ENCODE data around the gene PSMB5. TPM values are rescaled to one million over a fixed set of nuclear protein-coding genes. Genes with fewer than 3 reads are reported as not detected.

The PSMB5 gene
- total RNA-seq: 351 and 468 TPM in 2 replicates

DNA sequence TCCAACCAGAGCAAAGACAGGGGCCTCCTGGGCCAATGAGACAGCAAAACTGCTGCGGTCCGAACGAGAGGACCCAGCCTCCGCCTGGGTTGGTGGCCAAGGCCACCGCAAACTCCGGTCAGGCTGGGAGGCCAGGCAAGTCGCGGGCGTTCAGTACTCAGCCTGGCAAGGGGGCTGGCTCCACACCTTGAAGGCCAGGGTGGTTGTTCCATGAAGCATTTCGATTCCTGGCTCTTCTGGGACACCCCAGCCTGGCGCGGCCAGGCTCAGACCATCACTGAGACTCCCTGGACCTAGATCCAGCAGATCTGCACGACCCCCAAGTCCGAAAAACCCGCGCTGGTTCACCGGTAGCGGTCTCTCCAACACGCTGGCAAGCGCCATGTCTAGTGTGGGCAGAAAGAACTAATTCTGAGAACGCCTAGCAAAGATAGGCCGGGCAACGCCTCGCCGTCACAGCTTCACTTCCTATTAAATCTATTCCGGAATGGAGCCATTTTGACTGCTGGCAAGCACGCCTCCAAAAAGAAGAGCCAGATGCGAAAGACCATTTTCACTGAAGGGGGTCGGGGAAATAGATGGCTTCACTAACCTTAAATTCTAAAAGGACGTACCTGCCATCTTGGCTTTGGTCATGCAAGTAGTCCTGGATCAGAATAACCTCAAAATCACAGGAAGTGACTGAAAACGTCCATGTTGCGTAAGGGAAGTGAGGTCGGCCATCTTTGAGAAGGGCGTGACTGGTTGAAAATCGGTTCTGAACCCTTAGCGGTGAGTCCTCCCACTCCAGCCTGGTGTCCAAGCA, at the start of gene PSMB5:
TSS of gene PSMB5 (minus strand) at position 403 of the 805 bp plus-strand sequence. CDS start at position 384, 19 bp downstream.

DNA sequence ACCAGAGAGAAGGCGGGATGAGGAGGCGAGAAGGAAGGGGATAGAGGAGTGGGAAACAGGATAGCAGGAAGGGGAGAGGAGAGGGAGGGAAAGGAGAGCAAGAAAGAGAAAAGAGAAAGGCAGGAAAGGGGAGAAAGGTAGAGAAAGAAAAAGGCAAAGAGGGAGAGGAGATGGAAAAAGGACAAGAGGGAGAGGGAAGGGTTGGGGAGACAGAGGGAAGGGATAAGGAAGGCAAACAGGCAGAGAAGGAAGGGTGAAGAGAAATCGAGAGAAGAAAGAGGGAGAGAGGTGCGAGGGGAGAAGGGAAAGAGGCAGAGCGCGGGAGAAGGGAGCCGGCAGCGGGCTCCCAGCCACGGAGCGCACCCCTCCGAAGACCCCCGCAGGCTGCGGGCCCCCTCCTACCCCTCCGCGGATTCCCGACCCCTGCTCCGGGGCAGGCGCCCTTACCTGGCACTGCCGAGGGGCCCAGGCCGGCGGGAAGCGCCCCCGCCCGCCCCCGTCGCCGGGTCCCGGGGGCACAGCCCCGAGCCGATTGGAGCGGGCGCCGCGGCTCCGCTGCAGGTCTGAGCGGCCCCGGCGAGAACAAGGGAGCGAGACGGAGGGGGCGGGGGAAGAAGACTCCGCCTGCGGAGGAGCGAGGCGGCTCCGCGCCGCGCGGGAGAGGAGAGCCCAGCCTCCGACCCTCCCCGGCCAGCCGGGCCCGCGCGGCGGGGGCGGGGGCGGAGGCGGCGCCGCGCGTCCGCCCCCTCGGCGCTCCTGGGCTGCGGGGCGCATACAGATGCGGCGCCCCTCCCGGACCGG, 22.5 kb upstream of the PSMB5 start, which contains the start of gene CDH24:
TSS of gene CDH24 (minus strand) at position 565 of the 801 bp plus-strand sequence. CDS start 1,787 bp downstream, outside the sequence.

DNA sequence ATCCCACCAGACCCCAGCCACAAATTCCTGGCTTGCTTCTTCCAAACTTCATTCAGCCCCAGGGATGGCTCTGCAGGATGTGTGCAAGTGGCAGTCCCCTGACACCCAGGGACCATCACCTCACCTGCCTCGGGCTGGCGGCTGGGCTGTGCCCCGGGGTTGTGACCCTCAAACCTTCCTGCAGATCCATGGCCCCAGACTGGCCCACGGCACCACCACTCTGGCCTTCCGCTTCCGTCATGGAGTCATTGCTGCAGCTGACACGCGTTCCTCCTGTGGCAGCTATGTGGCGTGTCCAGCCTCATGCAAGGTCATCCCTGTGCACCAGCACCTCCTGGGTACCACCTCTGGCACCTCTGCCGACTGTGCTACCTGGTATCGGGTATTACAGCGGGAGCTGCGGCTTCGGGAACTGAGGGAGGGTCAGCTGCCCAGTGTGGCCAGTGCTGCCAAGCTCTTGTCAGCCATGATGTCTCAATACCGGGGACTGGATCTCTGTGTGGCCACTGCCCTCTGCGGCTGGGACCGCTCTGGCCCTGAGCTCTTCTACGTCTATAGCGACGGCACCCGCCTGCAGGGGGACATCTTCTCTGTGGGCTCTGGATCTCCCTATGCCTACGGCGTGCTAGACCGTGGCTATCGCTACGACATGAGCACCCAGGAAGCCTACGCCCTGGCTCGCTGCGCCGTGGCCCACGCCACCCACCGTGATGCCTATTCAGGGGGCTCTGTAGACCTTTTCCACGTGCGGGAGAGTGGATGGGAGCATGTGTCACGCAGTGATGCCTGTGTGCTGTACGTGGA, 7.7 kb upstream of the PSMB5 start, which contains the start of gene PSMB11:
TSS of gene PSMB11 (plus strand) at position 51 of the 804 bp plus-strand sequence. CDS start at position 65, 14 bp downstream.

DNA sequence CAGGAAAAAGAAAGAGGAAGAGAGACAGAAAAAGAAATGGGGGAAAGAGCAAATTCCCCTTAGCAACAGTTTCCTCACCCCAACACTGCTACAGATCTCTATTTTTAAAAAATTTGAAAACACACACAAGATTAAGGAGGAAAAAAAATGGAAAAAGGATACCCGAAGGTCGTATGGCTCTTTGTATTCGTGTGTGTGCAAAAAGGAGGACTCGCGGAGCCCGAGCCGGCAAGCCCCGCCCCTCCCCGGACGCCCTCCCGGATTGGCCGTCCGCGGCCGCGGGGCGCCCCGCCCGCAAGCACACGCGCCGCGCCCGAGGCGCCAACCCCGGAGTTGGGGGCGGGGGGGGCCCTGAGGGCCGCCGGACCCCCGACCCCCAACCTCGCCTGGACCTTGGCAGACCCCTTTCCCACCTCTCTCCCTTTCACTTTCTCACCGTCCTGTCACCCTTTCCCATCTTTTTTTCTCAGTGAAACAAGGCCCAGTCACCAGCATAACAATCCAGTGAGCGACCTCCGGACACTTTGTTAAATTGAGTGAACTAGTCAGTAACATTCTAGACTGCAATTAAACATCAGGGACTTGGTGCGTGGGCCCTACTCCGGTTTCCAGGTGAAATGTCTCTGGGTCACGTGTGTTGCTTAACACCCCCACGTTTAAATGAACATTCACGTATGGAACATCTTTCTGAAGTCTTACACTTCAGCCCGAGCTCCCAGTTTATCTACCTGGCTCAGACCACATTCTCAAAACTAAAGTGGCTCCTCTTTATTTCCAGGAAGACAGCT, 24.6 kb downstream of the PSMB5 start, which contains the start of gene C14orf93:
TSS of gene C14orf93 (minus strand) at position 205 of the 788 bp plus-strand sequence. CDS start 11,120 bp downstream, outside the sequence.

DNA sequence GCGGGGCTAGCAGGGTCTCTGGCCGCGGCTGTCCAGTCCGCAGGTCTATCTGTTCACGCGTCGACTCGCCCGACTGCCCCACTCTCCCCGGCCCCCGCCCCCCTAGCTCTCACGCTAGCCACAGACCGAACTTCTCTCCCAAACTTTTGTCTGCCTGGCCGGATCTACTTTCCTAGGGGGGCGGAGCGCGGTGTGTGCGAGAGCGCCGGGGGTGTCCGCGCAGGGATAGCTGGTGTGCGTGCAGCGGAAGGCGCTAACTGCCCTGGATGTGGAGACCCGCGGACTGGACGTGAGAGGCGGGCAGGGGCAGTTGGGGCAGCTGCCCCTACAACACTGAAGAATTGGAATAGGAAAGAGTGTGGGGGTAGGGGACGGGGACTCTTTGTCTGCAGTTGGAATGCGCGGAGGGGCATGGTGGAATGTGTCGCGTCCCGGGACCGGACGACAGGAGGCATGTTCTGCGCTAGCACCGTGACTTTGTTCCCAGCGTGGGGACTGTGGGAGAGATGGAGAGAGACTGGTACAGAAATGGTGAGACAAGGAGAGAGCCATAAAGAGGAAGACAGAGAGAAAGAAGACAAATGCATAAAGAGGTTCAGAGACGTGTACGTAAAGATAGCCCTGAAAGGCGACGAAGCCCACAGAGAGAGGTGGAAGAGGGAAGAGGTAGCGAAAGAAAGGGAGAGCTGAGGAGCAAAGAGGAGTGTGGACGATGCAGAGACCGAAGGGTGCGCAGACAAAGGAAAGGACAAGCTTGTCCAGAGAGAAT, 52.0 kb downstream of the PSMB5 start, which contains the start of gene AJUBA:
TSS of gene AJUBA (minus strand) at position 75 of the 769 bp plus-strand sequence. CDS start 285 bp downstream, outside the sequence.

Other genes starting within 250 kb of the PSMB5 start
- gene SLC7A7, start 219.5 kb downstream of the PSMB5 start, total RNA-seq: 1.6 and 2.6 TPM in 2 replicates
- gene MRPL52, start 205.0 kb downstream of the PSMB5 start, total RNA-seq: 102 and 274 TPM in 2 replicates
- gene MMP14, start 198.3 kb downstream of the PSMB5 start, total RNA-seq: 435 and 437 TPM in 2 replicates
- gene LRP10, start 163.2 kb downstream of the PSMB5 start, total RNA-seq: 98.4 and 113 TPM in 2 replicates
- gene REM2, start 151.7 kb downstream of the PSMB5 start, total RNA-seq: 0.58 TPM in 1 of 2 replicates, not detected in the other
- gene RBM23, start 115.8 kb downstream of the PSMB5 start, total RNA-seq: 44.4 and 75.1 TPM in 2 replicates
- 86.1 and 97.2 TPM in 2 replicates for gene PRMT5, start 105.5 kb downstream of the PSMB5 start, total RNA-seq
- gene HAUS4, start 77.8 kb downstream of the PSMB5 start, total RNA-seq: 61.4 and 69.8 TPM in 2 replicates
- 21.6 and 30.0 TPM in 2 replicates for gene AJUBA, start 52.3 kb downstream of the PSMB5 start, total RNA-seq
- 11.2 and 15.8 TPM in 2 replicates for gene C14orf93, start 24.8 kb downstream of the PSMB5 start, total RNA-seq
- gene PSMB11, start 7.3 kb upstream of the PSMB5 start, total RNA-seq: not detected in 2 replicates
- gene CDH24, start 22.6 kb upstream of the PSMB5 start, total RNA-seq: 5.0 and 7.2 TPM in 2 replicates
- 67.0 and 77.6 TPM in 2 replicates for gene ACIN1, start 60.2 kb upstream of the PSMB5 start, total RNA-seq
- gene C14orf119, start 60.6 kb upstream of the PSMB5 start, total RNA-seq: 66.1 and 75.5 TPM in 2 replicates
- gene CIROP, start 70.1 kb upstream of the PSMB5 start, total RNA-seq: 0.58 TPM in 1 of 2 replicates, not detected in the other
- gene CEBPE, start 84.4 kb upstream of the PSMB5 start, total RNA-seq: not detected in 2 replicates
- gene SLC7A8, start 148.8 kb upstream of the PSMB5 start, total RNA-seq: 6.9 and 13.1 TPM in 2 replicates
- gene RNF212B, start 203.0 kb upstream of the PSMB5 start, total RNA-seq: not detected in 2 replicates

Data from myometrial cell (primary cell).